HepG2 (cell line): ENCODE results near the gene BLOC1S2. TPM values are rescaled to one million over a fixed set of nuclear protein-coding genes. Genes with fewer than 3 reads are reported as not detected.

Experiments used
- AKNA ChIP-seq: sonication (generic); formaldehyde crosslinking; IDR thresholded peaks from 2 replicates; pipeline ENCODE4 v1.4.0; 2020; ENCODE audit warnings: missing genetic modification reagents, borderline replicate concordance
- ELF4 ChIP-seq: sonication (generic); formaldehyde crosslinking; IDR thresholded peaks from 2 replicates; pipeline ENCODE4 v1.5.0; 2020; ENCODE audit warnings: missing genetic modification reagents, mild to moderate bottlenecking, moderate library complexity, borderline replicate concordance
- HMG20B ChIP-seq: conservative IDR thresholded peaks from 2 replicates; pipeline ENCODE4 v1.6.1; 2016; ENCODE audit warnings: missing genetic modification reagents, missing compliant biosample characterization
- HMGXB3 ChIP-seq: sonication (generic); formaldehyde crosslinking; IDR thresholded peaks from 2 replicates; pipeline ENCODE4 v1.4.0; 2020; ENCODE audit warnings: missing genetic modification reagents, borderline replicate concordance
- ZGPAT ChIP-seq: IDR thresholded peaks from 2 replicates; pipeline ENCODE4 v1.6.1; 2016; ENCODE audit warnings: mild to moderate bottlenecking
- ZHX1 ChIP-seq: sonication (generic); formaldehyde crosslinking; IDR thresholded peaks from 2 replicates; pipeline ENCODE4 v1.8.1; 2022; ENCODE audit warnings: low read depth, mild to moderate bottlenecking, missing genetic modification reagents
- ZNF138 ChIP-seq: sonication (generic); formaldehyde crosslinking; IDR thresholded peaks from 2 replicates; pipeline ENCODE4 v1.5.0; 2020; ENCODE audit warnings: mild to moderate bottlenecking, low read depth, missing genetic modification reagents
- ZNF142 ChIP-seq: sonication (generic); formaldehyde crosslinking; IDR thresholded peaks from 2 replicates; pipeline ENCODE4 v1.4.0; 2020; ENCODE audit warnings: missing genetic modification reagents
- polyA plus RNA-seq, 8 experiments: library from polyadenylated mRNA; depleted of rRNA in 3 of 8; stranded (reverse) in 7 of 8; unstranded in 1 of 8; fragments of >200 nt; fragmentation: Illumina TruSeq in 4 of 8; extraction: Trizol in 4 of 8; gene quantifications; 2 replicates each; pipeline versions ENCODE4 v1.2.1 to v1.2.3, GENCODE V29; 2011 to 2016; ENCODE audit warnings: low read depth in 4 of 8, missing spikeins in 1 of 8, mixed read lengths in 1 of 8; ENCODE audit not compliant: insufficient read depth in 1 of 8
- total RNA-seq, 5 experiments: library from RNA; depleted of rRNA; stranded (reverse); fragments of >200 nt; fragmentation: Illumina TruSeq; extraction: Trizol; gene quantifications; 2 replicates each; pipeline ENCODE4 v1.2.3, GENCODE V29; 2016; ENCODE audit warnings: low read depth in 1 of 5

Gene BLOC1S2
- total and polyA plus RNA-seq, 2 of the 13 experiments (the other 11 are each of a cell fraction or from before 2014, with no cell fraction given): 22.3 to 64.4 TPM

- TF ChIP-seq ZNF142 (CRISPR knock-in tag): no peak
- TF ChIP-seq ELF4 (CRISPR knock-in tag): no peak
- TF ChIP-seq AKNA (CRISPR knock-in tag): no peak
- TF ChIP-seq ZGPAT (CRISPR knock-in tag): no peak
- no peak for TF ChIP-seq HMGXB3 (CRISPR knock-in tag)
- TF ChIP-seq ZHX1 (CRISPR knock-in tag): no peak
- TF ChIP-seq HMG20B (CRISPR knock-in tag): no peak
- TF ChIP-seq ZNF138 (CRISPR knock-in tag): no peak
These were observed 33.4 kb downstream of the BLOC1S2 start (continued) for GRCh38 chr10:100253041-100253440.
